Endothelial cell of umbilical vein (primary cell): Measurements from ENCODE around the gene SLC7A6.

ENCODE experiments used
- EZH2 ChIP-seq: IDR thresholded peaks from 2 replicates; pipeline ENCODE4 v1.6.1; 2012; ENCODE audit warnings: borderline replicate concordance, low read depth, mild to moderate bottlenecking, moderate library complexity, low read length, inconsistent platforms; ENCODE audit not compliant: severe bottlenecking
- FOS ChIP-seq: IDR thresholded peaks from 2 replicates; pipeline ENCODE4 v1.6.1; 2011; ENCODE audit warnings: mild to moderate bottlenecking, low read length, moderate library complexity, borderline replicate concordance; ENCODE audit not compliant: insufficient read depth
- GATA2 ChIP-seq: IDR thresholded peaks from 2 replicates; pipeline ENCODE4 v1.7.0; 2011; ENCODE audit warnings: low read depth, mild to moderate bottlenecking, moderate library complexity, mixed read lengths, low read length; ENCODE audit not compliant: insufficient read length, insufficient read depth
- JUN ChIP-seq: IDR thresholded peaks from 2 replicates; pipeline ENCODE4 v1.6.1; 2011; ENCODE audit warnings: borderline replicate concordance, low read depth; ENCODE audit not compliant: insufficient read length, insufficient read depth
- MAX ChIP-seq: IDR thresholded peaks from 2 replicates; pipeline ENCODE4 v1.6.1; 2011; ENCODE audit not compliant: insufficient read depth, insufficient read length
- MYC ChIP-seq: IDR thresholded peaks from one replicate; pipeline ENCODE4 v1.6.1; 2011; ENCODE audit warnings: mild to moderate bottlenecking, low read depth, low read length
- POLR2A ChIP-seq: IDR thresholded peaks from 2 replicates; pipeline ENCODE4 v1.6.1; 2012; ENCODE audit warnings: low read depth, mild to moderate bottlenecking, control low read depth, low read length
- POLR2AphosphoS5 ChIP-seq: IDR thresholded peaks from 2 replicates; pipeline ENCODE4 v1.6.1; 2012; ENCODE audit warnings: low read depth, mild to moderate bottlenecking, control low read depth, low read length, moderate library complexity; ENCODE audit not compliant: insufficient read depth
- TF ChIP-seq, protein P1 (sequence below), 2 donors: IDR thresholded peaks; 1 replicate in 1 of 2; 2 replicates in 1 of 2; pipeline ENCODE4 v1.5.1; 2011; ENCODE audit warnings: low read length in 2 of 2, mild to moderate bottlenecking in 2 of 2, moderate library complexity in 2 of 2, control low read depth in 1 of 2, inconsistent platforms in 1 of 2, low read depth in 1 of 2; ENCODE audit not compliant: insufficient read depth in 1 of 2; ENCODE audit errors: extremely low read depth in 1 of 2

GRCh38 chr16:68263559-68264127 is 683 bp upstream of the SLC7A6 start:
- TF ChIP-seq GATA2 = no peak
- no peak for TF ChIP-seq POLR2A
- TF ChIP-seq MYC = no peak
- TF ChIP-seq, protein P1, sequence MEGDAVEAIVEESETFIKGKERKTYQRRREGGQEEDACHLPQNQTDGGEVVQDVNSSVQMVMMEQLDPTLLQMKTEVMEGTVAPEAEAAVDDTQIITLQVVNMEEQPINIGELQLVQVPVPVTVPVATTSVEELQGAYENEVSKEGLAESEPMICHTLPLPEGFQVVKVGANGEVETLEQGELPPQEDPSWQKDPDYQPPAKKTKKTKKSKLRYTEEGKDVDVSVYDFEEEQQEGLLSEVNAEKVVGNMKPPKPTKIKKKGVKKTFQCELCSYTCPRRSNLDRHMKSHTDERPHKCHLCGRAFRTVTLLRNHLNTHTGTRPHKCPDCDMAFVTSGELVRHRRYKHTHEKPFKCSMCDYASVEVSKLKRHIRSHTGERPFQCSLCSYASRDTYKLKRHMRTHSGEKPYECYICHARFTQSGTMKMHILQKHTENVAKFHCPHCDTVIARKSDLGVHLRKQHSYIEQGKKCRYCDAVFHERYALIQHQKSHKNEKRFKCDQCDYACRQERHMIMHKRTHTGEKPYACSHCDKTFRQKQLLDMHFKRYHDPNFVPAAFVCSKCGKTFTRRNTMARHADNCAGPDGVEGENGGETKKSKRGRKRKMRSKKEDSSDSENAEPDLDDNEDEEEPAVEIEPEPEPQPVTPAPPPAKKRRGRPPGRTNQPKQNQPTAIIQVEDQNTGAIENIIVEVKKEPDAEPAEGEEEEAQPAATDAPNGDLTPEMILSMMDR (IDR thresholded peaks at IDR 0.05; ENCODE audit: extremely low read depth in 1 of 2, insufficient read depth in 1 of 2, low read depth in 1 of 2, low read length in 2 of 2) = no peak
- TF ChIP-seq POLR2AphosphoS5 = no peak
- TF ChIP-seq EZH2 = no peak
- no peak for TF ChIP-seq MAX
- TF ChIP-seq JUN = no peak
- TF ChIP-seq FOS = no peak
